Body of pancreas (tissue), 4 donors: Measurements from ENCODE around the gene ZEB1.

Experiments
- CTCF ChIP-seq, 7 experiments: fragments of 450-650 bp in 4 of 7; fragments of 200-600 bp in 3 of 7; sonication (generic) in 3 of 7; IDR thresholded peaks; one replicate each; pipeline ENCODE4 v1.5.1; 2016 to 2019; ENCODE audit warnings: antibody characterized with exemption in 7 of 7
- POLR2A ChIP-seq, 3 donors: fragments of 450-650 bp; IDR thresholded peaks; one replicate each; pipeline ENCODE4 v1.6.1; 2016; ENCODE audit warnings: antibody characterized with exemption in 3 of 3, mild to moderate bottlenecking in 2 of 3

GRCh38 chr10:31464552-31464951 is 145.5 kb downstream of the ZEB1 start:
- TF ChIP-seq CTCF (IDR thresholded peaks at IDR 0.05): no peak
- no peak for TF ChIP-seq POLR2A (IDR thresholded peaks at IDR 0.05)
